Measurements from ENCODE around the gene OLFML3. TPM values are rescaled to one million over a fixed set of nuclear protein-coding genes. Genes with fewer than 3 reads are reported as not detected.

Gene OLFML3
- total and polyA plus RNA-seq, 2 of the 13 experiments (the other 11 are each of a cell fraction or from before 2014, with no cell fraction given), result 2.0 to 5.1 TPM

- no peaks in the 10 kb centered on the region for H3K9me3 ChIP-seq (ENCODE audit: low read length)
- ATAC-seq (peak; percentile 70), DNase-seq (ENCODE audit: low spot score) (peak; percentile 4), FAIRE-seq (no peak)
- H3K9ac ChIP-seq (ENCODE audit: insufficient read depth, low read depth, low read length), result no peak overlapping the region
- POLR2A ChIA-PET, result no interaction called here
- no peaks in the 10 kb centered on the region for H3K36me3 ChIP-seq (replicated peaks in 1 of 2; ENCODE audit: control insufficient read depth in 1 of 2, insufficient read depth in 2 of 2, low read length in 2 of 2)
- intact Hi-C loops (cut with micrococcal nuclease; ENCODE audit: unreplicated experiment) (no loop called here), in situ Hi-C loops (cut with HindIII; ENCODE audit: extremely low pct_ligation_motif_present, low pct_unique_long_range_greater_than_20kb) (no loop called here)
- no TSS peak for BruUV-seq (replicated peaks)
- no peak overlapping the region for H2AFZ ChIP-seq (ENCODE audit: low read length)
- no peak overlapping the region for H3K27ac ChIP-seq (ENCODE audit: extremely low read length, insufficient read depth, low read length)
- no peak overlapping the region for H3K4me3 ChIP-seq (replicated peaks in 1 of 3; ENCODE audit: insufficient read depth in 1 of 3, low read depth in 2 of 3, low read length in 3 of 3)
- H3K4me1 ChIP-seq (ENCODE audit: insufficient read depth, low read length), result no peaks in the 10 kb centered on the region
- TF ChIP-seq GATAD2A (CRISPR knock-in tag; IDR thresholded peaks at IDR 0.05), result no peak
- TF ChIP-seq GLMP (CRISPR knock-in tag; IDR thresholded peaks at IDR 0.05; ENCODE audit: borderline replicate concordance), result no peak
- no peak for TF ChIP-seq MBNL3 (CRISPR knock-in tag; conservative IDR thresholded peaks at IDR 0.05)
- no peak for TF ChIP-seq ZKSCAN8 (CRISPR knock-in tag; IDR thresholded peaks at IDR 0.05; ENCODE audit: borderline replicate concordance)
- no peak for TF ChIP-seq ZNF484 (CRISPR knock-in tag; IDR thresholded peaks at IDR 0.05; ENCODE audit: borderline replicate concordance, low read depth)
- TF ChIP-seq ZBTB4 (CRISPR knock-in tag; IDR thresholded peaks at IDR 0.05; ENCODE audit: borderline replicate concordance), result no peak
- TF ChIP-seq GTF2F1 (IDR thresholded peaks at IDR 0.05; ENCODE audit: low read length), result no peak
- TF ChIP-seq ZNF274 (CRISPR knock-in tag; IDR thresholded peaks at IDR 0.05), result no peak
- no peak for TF ChIP-seq NCOR1 (IDR thresholded peaks at IDR 0.05; ENCODE audit: borderline replicate concordance, low read length)
- no peak for TF ChIP-seq ZNF7 (CRISPR knock-in tag; IDR thresholded peaks at IDR 0.05)
- TF ChIP-seq ZNF337 (CRISPR knock-in tag; IDR thresholded peaks at IDR 0.05; ENCODE audit: borderline replicate concordance, low read depth), result no peak
- no peak for TF ChIP-seq ZNF768 (CRISPR knock-in tag; IDR thresholded peaks at IDR 0.05)
- no peaks in the 10 kb centered on the region for H4K20me1 ChIP-seq (ENCODE audit: insufficient read depth, low read length)
- CTCF ChIA-PET (ENCODE audit: low intra/inter-chr PET ratio, low total read pairs), result no interaction called here
- WGBS (ENCODE audit: low lambda C conversion rate), result 48% methylated on average over 14 of the region's 15 CpGs
- no peak overlapping the region for H3K4me2 ChIP-seq (ENCODE audit: low read depth, low read length)
- H3K79me2 ChIP-seq (ENCODE audit: insufficient read depth, low read length), result no peaks in the 10 kb centered on the region
- peaks cover 0 to 5% of the 10 kb centered on the region in 2 experiments; a peak in 1 of 5 replicates for H3K27me3 ChIP-seq (ENCODE audit: control insufficient read depth in 1 of 2, insufficient read depth in 2 of 2, low read length in 2 of 2)
Measured at GRCh38 chr1:114002492-114003239, 23.4 kb downstream of the OLFML3 start.

Measured in HepG2 (cell line).